Esophagus squamous epithelium (tissue), 5 donors: ENCODE measurements around the gene CCDC192. TPM values are rescaled to one million over a fixed set of nuclear protein-coding genes. Genes with fewer than 3 reads are reported as not detected.
"Not testable (repeated sequence)": the region's sequence is repeated elsewhere in the genome, so short reads cannot be mapped to it uniquely, and the experiment has no call there.

Experiments used
- DNase-seq: peaks from one replicate; lab custom pipeline; 2025; lab: John Stamatoyannopoulos, UW
- H3K27ac ChIP-seq, 4 donors: fragments of 200-600 bp; sonication (generic); one replicate each; pipeline ENCODE4 v1.5.1; 2016 to 2019; ENCODE audit warnings: mild to moderate bottlenecking in 1 of 4
- H3K27me3 ChIP-seq, 4 donors: fragments of 200-600 bp; sonication (generic); 1 replicate in 3 of 4; 2 replicates in 1 of 4; pipeline versions ENCODE4 v1.5.1 to v1.6.0; 2017 to 2021; ENCODE audit warnings: antibody characterized with exemption in 1 of 4
- H3K36me3 ChIP-seq, 3 donors: fragments of 200-600 bp; sonication (generic); one replicate each; pipeline ENCODE4 v1.5.1; 2016 to 2019
- H3K4me1 ChIP-seq, 3 donors: fragments of 200-600 bp; sonication (generic); one replicate each; pipeline ENCODE4 v1.5.1; 2017 to 2019
- H3K4me3 ChIP-seq, 4 donors: fragments of 200-600 bp; sonication (generic); 1 replicate in 3 of 4; 2 replicates in 1 of 4; pipeline ENCODE4 v1.5.1; 2016 to 2019; ENCODE audit warnings: mild to moderate bottlenecking in 2 of 4, moderate library complexity in 1 of 4
- H3K9me3 ChIP-seq, 3 donors: fragments of 200-600 bp; sonication (generic); one replicate each; pipeline ENCODE4 v1.5.1; 2016 to 2019
- POLR2A ChIP-seq, 4 donors: fragments of 450-650 bp; IDR thresholded peaks; one replicate each; pipeline ENCODE4 v1.6.1; 2017; ENCODE audit warnings: antibody characterized with exemption in 4 of 4, mild to moderate bottlenecking in 4 of 4, moderate library complexity in 3 of 4
- WGBS, 2 donors: methylation state at CpG; one replicate each; pipeline ENCODE4 v1.1.5; 2018; 5-methylcytosine and 5-hydroxymethylcytosine counted together
- intact Hi-C: fragments of 100-400 bp; cut with DNase I; formaldehyde crosslinking; loops from one replicate; pipeline ENCODE4 v1.15.0; 2022
- total RNA-seq, 4 donors: library from RNA; depleted of rRNA; stranded (reverse); fragments of >200 nt; gene quantifications; one replicate each; pipeline ENCODE4 v1.1.0, GENCODE V29; 2016
- TF ChIP-seq, protein P1 (sequence below), 6 experiments: fragments of 450-650 bp in 4 of 6; fragments of 200-600 bp in 2 of 6; sonication (generic) in 2 of 6; IDR thresholded peaks; one replicate each; pipeline ENCODE4 v1.5.1; 2016 to 2019; ENCODE audit warnings: antibody characterized with exemption in 6 of 6, mild to moderate bottlenecking in 4 of 6, moderate library complexity in 4 of 6
- donor health status: DM: yes; HTN: yes; CAD: no.

CCDC192 gene
- total RNA-seq, 4 donors from 2014 or later: not detected

DNA sequence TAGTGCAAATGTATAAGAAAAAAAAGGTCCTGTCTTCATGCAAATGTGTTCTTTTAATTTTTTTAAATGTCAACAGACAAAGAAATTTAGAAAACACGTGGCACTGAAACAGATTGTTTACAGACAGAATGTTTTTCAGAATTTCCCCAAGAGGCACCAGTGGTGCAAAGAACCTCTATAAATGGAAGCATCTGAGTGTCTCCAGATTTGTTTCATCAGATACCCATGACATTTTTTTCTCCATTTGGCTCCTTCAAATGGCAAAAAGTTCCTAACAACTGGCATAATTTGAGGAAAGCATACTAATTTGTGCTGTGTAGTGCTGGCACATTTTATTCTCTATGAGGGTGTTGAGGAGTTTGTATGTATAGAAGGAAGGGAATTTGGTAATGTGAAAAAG, 15.0 kb downstream of the CCDC192 start:
- TF ChIP-seq POLR2A (IDR thresholded peaks at IDR 0.05): no peak
- TF ChIP-seq, protein P1, sequence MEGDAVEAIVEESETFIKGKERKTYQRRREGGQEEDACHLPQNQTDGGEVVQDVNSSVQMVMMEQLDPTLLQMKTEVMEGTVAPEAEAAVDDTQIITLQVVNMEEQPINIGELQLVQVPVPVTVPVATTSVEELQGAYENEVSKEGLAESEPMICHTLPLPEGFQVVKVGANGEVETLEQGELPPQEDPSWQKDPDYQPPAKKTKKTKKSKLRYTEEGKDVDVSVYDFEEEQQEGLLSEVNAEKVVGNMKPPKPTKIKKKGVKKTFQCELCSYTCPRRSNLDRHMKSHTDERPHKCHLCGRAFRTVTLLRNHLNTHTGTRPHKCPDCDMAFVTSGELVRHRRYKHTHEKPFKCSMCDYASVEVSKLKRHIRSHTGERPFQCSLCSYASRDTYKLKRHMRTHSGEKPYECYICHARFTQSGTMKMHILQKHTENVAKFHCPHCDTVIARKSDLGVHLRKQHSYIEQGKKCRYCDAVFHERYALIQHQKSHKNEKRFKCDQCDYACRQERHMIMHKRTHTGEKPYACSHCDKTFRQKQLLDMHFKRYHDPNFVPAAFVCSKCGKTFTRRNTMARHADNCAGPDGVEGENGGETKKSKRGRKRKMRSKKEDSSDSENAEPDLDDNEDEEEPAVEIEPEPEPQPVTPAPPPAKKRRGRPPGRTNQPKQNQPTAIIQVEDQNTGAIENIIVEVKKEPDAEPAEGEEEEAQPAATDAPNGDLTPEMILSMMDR (IDR thresholded peaks at IDR 0.05): no peak
- intact Hi-C loops: no loop called here
- Histone ChIP-seq H3K4me1 (peaks cover 0 to 1% (median under 1%) of the 10 kb centered on the region in 3 donors), H3K4me3 (no peak overlapping the region), H3K9me3 (peaks cover 0 to 12% (median 6%) of the 10 kb centered on the region in 3 donors), H3K36me3 (no peaks in the 10 kb centered on the region), H3K27me3 (no peaks in the 10 kb centered on the region), H3K27ac (no peak overlapping the region)
- WGBS, 2 donors: 70% methylated on average over 1 of the region's 1 CpG
- no peak for DNase-seq

DNA sequence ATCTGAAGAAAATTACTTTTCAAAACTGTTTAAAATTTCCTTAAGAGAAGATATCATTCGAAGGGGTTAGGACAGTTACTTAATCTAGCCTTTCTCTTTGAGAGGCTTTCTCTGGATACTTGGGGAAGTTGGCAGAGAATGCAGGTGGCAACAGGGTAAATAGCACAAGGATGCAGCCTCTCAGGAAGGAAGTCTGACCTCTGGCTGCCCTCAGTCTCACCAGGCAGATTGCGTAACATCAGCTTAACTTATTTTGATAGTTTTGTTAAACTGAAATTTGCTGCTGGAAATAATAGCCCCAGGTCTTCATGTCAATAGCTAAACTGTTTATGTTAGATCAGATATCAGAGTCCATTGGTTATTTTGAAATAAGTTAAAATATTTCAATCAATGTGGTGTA, 20.4 kb downstream of the CCDC192 start:
- Histone ChIP-seq H3K4me3 (no peak overlapping the region), H3K4me1 (peaks cover 0 to 14% (median 4%) of the 10 kb centered on the region in 3 donors), H3K27me3 (peaks cover 0 to 3% (median 0%) of the 10 kb centered on the region in 4 donors), H3K27ac (no peak overlapping the region), H3K9me3 (peaks cover 0 to 12% (median 6%) of the 10 kb centered on the region in 3 donors), H3K36me3 (no peaks in the 10 kb centered on the region)
- DNase-seq: no peak
- intact Hi-C loops: no loop called here
- TF ChIP-seq, protein P1 (IDR thresholded peaks at IDR 0.05): no peak
- no peak for TF ChIP-seq POLR2A (IDR thresholded peaks at IDR 0.05)
- WGBS, 2 donors: 14 to 15% methylated on average over 2 of the region's 2 CpGs

DNA sequence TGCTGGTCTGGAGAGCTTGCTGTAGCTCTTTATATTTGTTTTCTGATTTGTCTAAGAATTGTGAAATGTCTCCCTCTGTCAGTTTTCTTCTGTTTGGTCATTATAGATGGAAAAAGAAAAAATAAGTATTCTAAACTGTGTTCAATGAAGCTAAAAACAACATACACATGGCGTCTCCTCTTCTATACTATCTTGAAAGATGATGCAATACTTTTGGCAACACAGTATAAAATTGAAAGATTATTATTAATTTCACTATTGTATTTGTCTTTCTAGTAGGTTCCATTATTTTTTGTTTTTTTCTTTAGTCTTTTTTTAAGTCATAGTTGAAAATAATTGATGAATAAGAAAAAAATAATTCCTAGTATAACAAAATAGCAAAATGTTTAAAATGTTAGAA, 22.5 kb downstream of the CCDC192 start:
- TF ChIP-seq, protein P1 (IDR thresholded peaks at IDR 0.05): no peak
- TF ChIP-seq POLR2A (IDR thresholded peaks at IDR 0.05): no peak
- Histone ChIP-seq H3K4me1 (peaks cover 0 to 14% (median 4%) of the 10 kb centered on the region in 3 donors), H3K36me3 (no peaks in the 10 kb centered on the region), H3K9me3 (peaks cover 0 to 7% (median 4%) of the 10 kb centered on the region in 3 donors), H3K4me3 (no peak overlapping the region), H3K27me3 (peaks cover 0 to 3% (median 0%) of the 10 kb centered on the region in 4 donors), H3K27ac (no peak overlapping the region)
- intact Hi-C loops: no loop called here
- DNase-seq: no peak
- 81 to 84% methylated on average over 1 of the region's 1 CpG for WGBS, 2 donors

DNA sequence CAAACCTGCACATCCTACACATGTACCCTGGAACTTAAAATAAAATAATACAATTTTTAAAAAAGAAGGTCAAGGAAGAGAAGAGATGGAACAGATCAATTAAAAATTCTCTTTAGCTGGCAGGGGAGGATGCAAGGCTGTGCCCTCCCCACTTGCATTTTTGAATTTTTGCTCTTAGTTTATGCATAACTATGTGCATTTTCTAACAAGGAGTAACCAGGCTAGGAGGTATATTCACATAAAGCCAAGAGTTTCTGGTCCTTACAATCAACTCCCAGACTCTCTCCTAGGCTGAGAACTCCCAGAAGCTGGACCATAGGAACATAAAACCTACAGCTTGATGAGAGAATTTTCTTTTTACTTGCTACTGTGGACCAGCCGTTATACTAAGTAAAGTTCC, 29.8 kb downstream of the CCDC192 start:
- H3K36me3 ChIP-seq: no peaks in the 10 kb centered on the region
- H3K9me3 ChIP-seq: no peaks in the 10 kb centered on the region
- H3K27me3 ChIP-seq: no peaks in the 10 kb centered on the region
- TF ChIP-seq, protein P1 (IDR thresholded peaks at IDR 0.05): no peak
- no peak for TF ChIP-seq POLR2A (IDR thresholded peaks at IDR 0.05)
- DNase-seq: no peak
- WGBS, 2 donors: 89 to 94% methylated on average over 1 of the region's 1 CpG
- no peak overlapping the region for H3K27ac ChIP-seq
- no peaks in the 10 kb centered on the region for H3K4me1 ChIP-seq
- no peak overlapping the region for H3K4me3 ChIP-seq
- intact Hi-C loops: no loop called here

DNA sequence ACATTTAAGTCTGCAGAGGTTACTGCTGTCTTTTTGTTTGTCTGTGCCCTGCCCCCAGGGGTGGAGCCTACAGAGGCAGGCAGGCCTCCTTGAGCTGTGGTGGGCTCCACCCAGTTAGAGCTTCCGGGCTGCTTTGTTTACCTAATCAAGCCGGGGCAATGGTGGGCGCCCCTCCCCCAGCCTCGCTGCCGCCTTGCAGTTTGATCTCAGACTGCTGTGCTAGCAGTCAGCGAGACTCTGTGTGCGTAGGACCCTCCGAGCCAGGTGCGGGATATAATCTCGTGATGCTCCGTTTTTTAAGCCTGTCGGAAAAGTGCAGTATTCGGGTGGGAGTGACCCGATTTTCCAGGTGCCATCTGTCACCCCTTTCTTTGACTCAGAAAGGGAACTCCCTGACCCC, 36.2 kb downstream of the CCDC192 start:
- DNase-seq, intact Hi-C loops, H3K27me3 ChIP-seq, H3K9me3 ChIP-seq, H3K4me3 ChIP-seq, H3K4me1 ChIP-seq, H3K36me3 ChIP-seq, H3K27ac ChIP-seq: not testable (repeated sequence)
- WGBS, 2 donors: 60% methylated on average over 11 of the region's 14 CpGs; no CpG with 5 or more reads in 1 of the 2 donors
